ENCODE results near the gene STX16. TPM values are rescaled to one million over a fixed set of nuclear protein-coding genes. Genes with fewer than 3 reads are reported as not detected.
A peak's percentile ranks its signal among the peaks of the same experiment; 100 is the strongest.

STX16 gene
- total RNA-seq, 1 donor from 2014 or later, result 23.8 TPM

DNA sequence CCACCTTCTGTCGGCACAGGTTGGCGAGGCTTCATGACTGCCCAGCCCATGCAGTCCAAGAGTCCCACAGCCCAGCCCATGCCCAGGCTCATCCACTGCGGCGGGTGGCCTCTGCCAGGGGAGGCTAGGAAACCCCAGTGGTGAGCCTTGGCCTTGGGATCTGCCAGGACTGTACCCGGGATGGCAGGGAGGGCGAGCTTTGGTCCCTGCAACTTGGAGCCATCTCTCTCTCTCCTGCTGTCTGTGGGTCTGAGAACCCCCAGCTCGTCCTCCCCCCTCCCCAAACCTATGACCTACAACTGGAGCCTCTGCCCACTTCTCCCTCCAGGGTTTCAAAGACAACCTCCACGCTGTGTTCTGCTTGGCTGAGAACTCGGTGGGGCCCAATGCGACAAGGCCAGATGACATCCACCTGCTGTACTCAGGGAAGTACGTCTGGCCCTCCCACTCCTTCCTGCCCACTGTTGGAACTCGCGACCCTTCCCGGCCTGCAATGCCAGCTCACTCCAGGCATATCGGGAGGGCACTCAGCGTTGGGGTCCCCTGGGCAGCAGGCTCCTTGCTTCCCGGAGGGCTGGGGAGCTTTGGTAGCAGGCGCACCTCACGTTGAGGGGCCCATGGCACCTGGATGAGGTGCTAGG is 61.2 kb downstream of the STX16 start:
- peak; percentile 26 for DNase-seq (ENCODE audit: missing footprints)
- intact Hi-C loops (cut with DNase I), result no loop called here
- ATAC-seq, result no peak

DNA sequence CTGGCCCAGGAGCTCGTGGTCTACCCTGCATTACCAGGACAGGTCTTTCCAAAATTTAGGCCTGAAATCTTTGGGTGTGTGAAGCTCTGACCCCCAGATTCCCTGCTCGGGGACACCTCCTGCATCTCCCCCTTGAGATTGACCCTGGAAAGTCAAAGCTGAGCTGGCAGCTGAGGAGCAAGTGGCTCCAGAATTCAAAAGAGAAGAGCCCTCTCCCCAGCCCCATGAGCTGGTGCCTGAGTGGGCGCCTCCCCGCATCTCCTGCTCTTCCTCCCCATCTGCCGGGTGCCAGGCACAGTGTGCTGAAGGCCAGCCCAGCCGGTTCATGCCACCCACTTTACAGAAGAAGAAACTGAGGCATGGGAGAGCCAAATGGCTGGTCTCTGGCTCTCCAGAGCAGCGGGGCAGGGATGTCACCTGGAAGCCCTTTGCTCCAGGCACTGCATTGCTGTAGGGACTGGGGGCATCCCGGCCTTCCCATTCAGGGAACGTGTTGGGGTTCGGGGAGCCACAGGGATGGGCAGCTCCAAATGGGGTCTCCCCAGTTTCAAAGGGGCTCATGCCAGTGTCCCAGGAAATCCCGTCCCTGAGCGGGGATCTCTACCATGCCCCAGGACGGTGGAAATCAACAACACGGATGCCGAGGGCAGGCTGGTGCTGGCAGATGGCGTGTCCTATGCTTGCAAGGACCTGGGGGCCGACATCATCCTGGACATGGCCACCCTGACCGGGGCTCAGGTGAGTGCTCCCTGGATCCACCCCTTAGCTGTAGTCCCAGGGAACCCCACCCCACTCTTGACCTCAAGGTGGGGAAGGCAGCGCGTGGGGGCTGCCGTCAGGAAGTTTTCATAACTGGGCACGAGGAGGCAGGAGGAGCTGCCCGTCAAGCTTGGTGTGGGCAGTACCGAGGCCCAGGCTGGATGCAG is 62.0 kb downstream of the STX16 start:
- intact Hi-C loops (cut with DNase I), result no loop called here
- ATAC-seq, result no peak
- peak; percentile 27 for DNase-seq (ENCODE audit: missing footprints)

DNA sequence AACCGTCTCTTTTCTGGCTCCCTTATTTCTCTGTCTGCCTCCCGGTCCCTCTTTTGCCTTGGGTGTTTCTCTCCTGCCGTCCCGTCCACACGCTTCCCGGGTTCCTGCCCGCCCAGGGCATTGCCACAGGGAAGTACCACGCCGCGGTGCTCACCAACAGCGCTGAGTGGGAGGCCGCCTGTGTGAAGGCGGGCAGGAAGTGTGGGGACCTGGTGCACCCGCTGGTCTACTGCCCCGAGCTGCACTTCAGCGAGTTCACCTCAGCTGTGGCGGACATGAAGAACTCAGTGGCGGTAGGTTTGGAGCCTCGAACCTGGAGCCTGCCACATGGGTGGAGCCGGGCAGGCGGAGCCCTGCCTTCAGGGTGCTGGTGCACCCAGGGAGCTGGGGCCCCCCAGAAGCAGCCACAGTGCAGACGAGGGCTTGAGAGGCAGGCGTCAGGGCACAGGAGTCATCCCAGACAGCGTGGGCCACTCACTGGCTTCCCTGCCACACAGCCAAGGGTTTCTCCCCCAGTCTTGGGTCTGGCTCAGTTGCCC is 62.8 kb downstream of the STX16 start:
- ATAC-seq (no peak), DNase-seq (ENCODE audit: missing footprints) (peak; percentile 37)

DNA sequence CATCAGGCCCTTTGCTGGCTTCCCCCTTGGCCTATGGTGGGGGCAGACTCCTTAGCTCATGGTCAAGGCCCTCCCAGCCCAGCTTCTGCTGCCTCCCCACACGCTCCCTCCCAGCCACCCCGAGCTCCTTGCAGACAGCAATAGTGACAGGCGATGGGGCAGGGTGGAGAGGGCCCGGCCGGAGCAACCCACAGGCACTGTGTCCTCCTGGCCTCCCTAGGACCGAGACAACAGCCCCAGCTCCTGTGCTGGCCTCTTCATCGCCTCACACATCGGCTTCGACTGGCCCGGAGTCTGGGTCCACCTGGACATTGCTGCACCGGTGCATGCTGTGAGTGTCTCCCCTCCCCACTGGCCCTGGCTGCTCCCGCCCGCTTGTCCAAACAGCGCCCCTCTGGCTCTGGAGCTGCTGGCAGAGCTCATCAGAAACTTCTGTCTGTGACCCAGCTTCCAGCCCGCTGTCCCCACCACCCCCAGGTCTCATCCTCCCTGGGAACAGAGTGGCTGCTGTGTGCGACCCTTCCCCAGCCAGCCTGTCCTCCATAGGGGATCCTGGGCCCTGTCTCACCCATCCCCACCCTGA is 63.3 kb downstream of the STX16 start:
- no peak for ATAC-seq
- peak; percentile 56 for DNase-seq (ENCODE audit: missing footprints)
- intact Hi-C loops (cut with DNase I), result no loop called here

More for the DNA sequence above, 62.8 kb downstream of the STX16 start:
- intact Hi-C loops (cut with DNase I), result no loop called here

DNA sequence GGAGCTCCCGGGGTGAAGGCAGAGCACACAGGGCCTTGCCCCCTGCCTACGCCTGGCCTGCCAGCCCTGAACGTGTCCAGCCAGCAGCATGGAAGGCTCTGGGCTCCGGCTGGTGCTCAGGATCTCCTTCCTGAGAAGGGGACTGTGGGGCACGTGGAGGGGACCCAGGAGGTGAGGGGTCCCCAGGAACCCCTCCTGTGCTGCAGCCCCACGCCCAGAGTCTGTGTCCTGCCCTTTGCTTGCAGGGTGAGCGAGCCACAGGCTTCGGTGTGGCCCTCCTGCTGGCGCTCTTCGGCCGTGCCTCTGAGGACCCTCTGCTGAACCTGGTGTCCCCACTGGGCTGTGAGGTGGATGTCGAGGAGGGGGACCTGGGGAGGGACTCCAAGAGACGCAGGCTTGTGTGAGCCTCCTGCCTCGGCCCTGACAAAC is 63.9 kb downstream of the STX16 start:
- ATAC-seq (no peak), DNase-seq (ENCODE audit: missing footprints) (no peak)

DNA sequence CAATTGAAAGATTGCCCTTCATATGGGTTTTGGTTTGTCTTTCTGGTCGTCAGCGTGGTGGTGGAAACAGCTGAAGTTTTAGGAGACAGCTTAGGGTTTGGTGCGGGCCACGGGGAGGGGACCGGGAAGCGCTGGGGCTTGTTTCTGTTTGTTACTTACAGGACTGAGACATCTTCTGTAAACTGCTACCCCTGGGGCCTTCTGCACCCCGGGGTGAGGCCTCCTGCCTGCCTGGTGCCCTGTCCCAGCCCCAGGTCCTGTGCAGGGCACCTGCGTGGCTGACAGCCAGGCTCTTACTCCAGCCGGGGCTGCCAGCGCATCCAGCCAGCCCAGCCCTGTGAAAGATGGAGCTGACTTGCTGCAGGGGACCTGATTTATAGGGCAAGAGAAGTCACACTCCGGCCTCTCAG is 64.3 kb downstream of the STX16 start:
- DNase-seq (ENCODE audit: missing footprints), result no peak
- no peak for ATAC-seq
- intact Hi-C loops (cut with DNase I), result no loop called here

More for the DNA sequence above, 63.9 kb downstream of the STX16 start:
- intact Hi-C loops (cut with DNase I), result no loop called here

DNA sequence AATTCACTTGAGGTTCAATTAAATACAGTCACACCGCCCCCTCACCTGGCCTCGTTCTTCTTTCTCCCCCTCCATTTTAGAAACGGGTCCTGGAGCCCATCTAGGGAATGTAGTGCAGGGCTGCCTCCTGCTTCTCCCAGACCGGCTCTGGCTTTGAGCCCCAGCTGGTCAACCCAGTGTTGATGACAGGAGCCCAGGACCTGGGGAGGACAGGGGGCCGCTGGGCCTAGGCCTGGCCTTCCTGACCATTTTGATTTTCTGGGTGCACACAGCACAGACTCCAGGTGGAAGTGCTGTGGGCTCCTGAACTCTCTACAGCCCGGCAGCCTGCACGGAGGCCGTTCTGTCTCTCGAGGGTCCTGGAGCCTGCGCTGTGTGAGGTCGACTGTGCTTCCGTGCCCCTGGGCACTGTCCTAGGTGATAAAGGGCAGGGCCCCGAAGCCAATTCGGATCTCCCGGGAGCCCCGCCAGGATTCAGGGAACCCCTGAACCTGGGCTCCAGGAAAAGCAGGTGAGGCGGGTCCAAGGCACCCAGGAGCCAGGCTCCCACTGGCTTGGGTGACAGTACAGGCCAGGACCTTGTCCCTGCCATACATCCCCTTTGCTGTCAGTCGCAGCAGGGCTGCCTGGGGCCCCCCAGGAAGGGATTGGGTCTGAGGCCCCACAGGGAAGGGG is 64.9 kb downstream of the STX16 start:
- DNase-seq (ENCODE audit: missing footprints), result no peak
- intact Hi-C loops (cut with DNase I), result no loop called here
- no peak for ATAC-seq

DNA sequence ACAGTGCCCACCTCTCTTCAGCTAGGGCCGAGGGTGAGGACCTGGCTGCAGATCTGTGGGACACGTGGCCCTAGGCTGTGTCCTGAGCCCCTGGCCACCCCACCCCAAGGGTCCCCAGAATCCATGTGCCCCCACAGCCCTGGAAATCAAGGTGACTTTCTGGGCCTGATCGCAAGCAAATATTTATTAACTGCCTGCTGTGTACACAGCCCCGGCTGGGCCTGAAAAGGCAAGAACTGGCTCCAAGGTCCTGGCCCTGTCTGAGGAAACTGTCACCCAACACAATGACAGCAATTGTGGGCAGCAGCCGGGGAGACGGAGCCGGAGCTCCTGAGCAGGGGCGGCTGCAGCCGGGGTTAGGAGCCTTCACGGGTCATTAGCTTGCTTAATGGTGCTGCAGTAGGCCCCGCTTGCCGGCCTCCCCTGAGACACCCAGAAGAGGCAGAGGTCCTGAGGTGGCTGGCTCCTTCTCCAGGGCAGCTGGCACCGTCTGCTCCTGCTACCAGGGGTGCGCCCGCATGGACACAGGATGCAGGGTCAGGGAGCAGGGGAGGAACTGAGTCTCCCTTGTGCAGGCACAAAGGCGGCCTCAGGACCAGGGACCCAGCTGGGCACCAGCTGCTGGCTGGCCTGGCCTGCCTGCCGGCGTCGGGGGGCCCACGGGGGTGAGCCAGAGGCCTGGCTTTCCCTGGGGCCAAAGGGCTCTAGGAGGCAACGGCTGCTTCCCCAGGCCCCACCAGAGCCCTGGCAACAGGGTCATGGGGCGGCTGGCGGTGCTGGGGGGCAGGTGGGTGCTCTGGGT is 65.6 kb downstream of the STX16 start:
- intact Hi-C loops (cut with DNase I), result no loop called here
- ATAC-seq (peak; percentile 2), DNase-seq (ENCODE audit: missing footprints) (no peak)

DNA sequence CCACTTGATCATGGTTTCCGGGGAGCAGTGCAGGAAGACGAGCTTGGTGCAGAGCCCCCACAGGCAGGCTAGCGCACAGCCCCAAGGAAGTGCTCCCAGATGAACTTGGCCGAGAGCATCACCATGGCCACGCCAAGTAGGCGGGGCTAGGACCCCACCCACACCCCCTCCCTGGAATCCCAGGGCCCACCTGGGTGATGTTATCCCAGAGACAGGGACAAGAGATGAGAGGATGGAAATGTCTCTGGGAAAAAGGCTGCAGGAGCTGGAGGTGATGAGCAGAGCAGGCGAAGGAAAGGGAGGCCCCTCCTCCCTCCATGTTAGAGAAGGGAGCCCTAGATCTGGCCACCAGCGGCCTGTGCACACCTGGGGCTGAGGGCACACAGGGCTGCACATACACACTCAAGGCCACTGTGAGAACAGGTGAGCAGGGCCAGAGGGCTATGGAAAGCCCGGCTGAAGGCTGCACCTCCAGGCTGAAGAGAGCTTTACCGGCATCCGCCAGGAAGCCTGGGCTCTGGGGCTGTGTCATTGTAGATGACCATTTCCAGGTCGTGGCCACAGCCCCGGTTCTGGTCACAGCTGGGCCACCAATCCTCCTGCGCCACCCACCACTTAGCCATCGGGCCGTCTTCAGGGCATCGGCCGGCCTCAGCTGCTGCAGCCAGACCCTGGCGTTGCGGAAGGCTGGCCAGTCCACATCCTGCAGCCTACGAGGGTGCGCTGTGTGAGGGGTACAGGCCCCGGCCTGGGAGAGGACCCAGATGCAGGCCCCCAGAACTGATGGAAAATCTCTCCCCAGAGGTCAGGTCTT is 66.4 kb downstream of the STX16 start:
- intact Hi-C loops (cut with DNase I), result no loop called here
- peak; percentile 2 for ATAC-seq
- no peak for DNase-seq (ENCODE audit: missing footprints)

DNA sequence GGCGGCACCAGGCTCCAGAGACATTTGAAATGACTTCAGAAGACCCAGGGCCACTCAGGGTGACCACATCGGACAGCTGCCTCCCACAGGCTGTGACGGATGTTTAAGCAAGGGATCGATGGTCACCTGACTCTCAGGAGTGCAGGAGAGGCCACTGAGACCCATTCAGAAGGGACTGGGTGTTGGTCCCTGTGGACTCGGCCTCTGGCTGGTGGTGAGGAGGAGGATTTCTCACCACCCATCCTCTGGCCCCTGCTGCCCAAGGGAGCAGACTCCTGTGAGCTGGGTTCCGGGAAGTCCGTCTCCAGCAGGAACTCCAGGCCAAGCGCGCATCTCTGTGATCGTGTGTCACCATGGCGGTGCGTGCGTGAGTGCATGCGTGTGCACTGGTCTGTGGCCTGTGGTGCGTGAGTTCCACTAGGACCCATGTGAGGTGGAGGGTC is 67.1 kb downstream of the STX16 start:
- ATAC-seq (no peak), DNase-seq (ENCODE audit: missing footprints) (no peak)
- intact Hi-C loops (cut with DNase I), result no loop called here

DNA sequence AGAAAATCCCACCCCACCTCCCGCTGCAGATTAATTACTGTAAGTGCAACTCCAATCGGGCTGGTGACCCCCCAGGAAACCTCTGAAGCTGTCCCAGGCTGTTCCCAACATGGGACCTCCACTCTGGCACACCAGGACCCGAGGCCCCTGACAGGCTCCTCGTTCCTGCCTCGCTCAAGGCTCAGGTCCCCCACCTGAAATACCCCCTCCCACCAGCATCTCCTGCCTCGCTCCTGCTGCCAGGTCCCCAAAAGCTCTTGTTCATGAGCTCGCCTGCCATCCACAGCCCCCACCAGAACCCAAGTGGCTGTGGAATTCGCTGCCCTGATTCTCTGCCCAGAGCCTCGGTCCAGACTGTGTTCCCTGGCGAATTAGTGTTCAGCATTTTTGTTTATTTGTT is 67.6 kb downstream of the STX16 start:
- intact Hi-C loops (cut with DNase I), result no loop called here
- DNase-seq (ENCODE audit: missing footprints), result no peak
- ATAC-seq, result no peak

DNA sequence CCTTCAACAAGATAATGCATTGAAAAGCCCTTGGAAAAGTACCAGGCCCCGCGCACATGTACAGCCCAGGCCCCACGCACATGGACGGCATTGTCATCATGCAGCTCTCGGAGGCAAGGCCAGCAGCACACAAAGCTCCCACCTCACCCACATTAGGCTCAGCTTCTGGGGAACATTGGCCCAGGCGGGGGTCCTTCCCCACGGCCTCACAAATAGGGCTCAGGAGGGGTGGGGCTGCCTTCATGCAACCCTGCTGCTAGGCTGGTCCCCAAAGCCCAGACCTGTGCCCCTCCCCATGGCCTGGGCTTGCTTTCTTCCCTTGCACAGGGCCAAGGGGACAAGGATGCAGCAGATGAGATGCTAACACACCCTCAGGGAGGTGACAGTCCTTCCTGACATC is 68.2 kb downstream of the STX16 start:
- no peak for ATAC-seq
- no peak for DNase-seq (ENCODE audit: missing footprints)
- intact Hi-C loops (cut with DNase I), result no loop called here

DNA sequence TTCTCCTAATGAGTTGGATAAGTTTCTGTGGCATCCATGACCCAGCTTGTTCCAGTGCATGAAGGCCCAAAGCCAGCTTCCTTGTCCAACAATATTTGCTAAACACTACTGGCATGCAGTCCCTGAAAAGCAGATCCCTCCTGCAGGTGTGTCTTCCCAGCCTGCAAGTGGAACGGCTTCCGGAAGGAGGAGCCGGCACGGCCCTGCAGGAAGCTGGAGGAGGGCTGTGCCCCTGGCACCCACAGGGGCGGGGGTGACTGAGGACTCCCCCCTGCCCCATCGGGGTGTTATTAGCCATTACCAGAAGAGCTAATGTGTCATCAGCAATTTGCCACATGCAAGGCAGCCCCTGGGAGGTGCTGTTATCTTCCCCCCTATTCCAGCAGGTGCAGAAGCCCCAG is 68.9 kb downstream of the STX16 start:
- intact Hi-C loops (cut with DNase I), result no loop called here
- DNase-seq (ENCODE audit: missing footprints) (no peak), ATAC-seq (no peak)

DNA sequence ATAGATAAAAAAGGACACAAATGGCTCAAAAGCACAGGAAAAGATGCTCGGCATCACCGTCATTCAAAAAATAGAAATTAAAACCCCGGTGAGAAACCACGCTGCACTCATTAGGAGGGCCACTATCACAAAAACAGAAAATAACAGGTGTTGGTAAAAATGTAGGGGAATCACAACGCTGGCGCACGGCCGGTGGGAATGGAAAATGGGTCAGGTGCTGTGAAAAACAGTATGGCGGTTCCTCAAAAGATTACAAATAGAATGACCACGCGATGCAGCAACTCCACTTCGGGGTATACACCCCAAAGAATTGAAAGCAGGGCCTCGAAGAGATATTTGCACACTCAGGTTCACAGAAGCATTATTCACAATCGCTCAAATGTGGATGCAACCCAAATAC is 69.8 kb downstream of the STX16 start:
- ATAC-seq (no peak), DNase-seq (ENCODE audit: missing footprints) (no peak)
- intact Hi-C loops (cut with DNase I), result no loop called here

DNA sequence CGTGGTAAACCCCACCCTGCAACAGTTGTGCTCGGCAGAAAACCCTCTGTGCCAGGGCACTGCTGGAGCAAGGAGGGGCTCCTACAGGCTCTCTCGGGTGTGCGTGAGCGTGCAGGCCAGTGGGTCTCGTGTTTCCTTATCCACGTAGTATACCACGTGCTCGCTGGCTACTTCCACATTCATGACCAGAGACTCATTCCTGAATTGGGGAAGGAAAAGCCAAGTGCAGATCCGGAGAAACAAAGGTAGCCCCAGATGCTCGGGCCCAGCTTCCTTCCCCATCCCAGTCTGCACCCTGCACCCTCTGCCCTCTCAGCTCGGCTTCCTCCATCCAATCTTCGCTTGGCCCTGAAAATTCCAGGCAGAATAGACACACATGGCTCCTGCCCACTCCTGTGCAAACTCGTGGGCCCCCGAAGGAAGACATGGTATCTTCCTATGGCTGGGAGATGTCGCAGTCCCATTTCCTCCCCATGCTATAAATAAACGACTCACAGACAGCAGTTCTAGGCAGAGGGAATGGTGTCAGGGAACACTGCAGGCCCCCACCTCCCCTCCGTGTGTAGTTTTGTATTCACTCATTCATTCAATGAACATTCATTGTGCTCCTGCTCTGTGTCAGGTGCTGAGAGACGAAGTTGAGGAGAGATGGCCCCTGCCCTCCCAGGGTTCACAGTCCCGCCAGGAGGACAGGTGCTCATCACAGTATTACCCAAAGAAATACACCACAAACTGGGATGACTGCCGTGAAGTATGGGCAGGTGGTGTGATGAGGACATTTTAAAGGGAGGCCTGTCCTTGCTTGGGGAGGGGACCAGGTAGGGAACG is 71.1 kb downstream of the STX16 start:
- intact Hi-C loops (cut with DNase I), result no loop called here
- peak; percentile 43 for ATAC-seq
- DNase-seq (ENCODE audit: missing footprints), result no peak

DNA sequence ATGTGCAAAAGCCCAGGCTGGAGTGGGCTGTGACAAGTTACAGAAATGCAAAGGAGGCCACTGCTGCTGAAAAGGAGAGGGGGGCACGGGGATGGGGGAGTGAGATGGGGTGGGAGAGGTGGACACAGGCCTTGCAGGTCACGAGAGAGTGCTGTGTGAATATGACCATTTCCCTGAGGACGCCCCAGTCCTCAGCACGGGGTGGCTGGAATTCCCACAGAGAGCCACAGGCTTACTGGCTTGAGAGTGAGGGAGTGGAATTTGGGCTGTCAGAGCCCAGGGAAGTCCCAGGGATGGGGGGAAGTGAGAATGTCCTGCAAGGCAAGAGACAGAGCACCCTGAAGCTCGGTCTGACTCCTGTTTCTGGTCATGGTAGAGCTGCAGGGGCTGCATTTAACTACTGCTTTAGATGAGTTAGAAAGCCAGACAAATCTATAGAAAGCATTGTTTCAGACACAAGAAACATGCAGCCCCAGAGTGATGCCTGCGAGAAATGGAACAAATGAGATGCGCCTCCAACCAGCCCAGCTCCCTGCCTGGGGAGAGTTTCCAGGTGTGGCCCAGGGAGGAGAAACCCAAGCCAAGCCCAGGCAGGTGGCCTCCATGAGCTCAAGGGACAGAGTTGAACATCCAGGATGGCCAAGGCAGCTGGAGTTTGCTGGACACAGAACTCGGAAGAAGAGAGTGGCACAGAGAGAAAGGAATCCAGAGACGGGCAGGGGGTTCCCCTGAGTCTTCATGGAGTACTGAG is 72.0 kb downstream of the STX16 start:
- intact Hi-C loops (cut with DNase I), result no loop called here
- DNase-seq (ENCODE audit: missing footprints) (no peak), ATAC-seq (no peak)
